Activated T-cell treated with anti-CD3 and anti-CD28 coated beads for 4 hours (primary cell): ENCODE data around the gene SGIP1.
"Not testable (repeated sequence)": the region's sequence is repeated elsewhere in the genome, so short reads cannot be mapped to it uniquely, and the experiment has no call there.

Experiments
- DNase-seq: peaks from one replicate; pipeline ENCODE4 v3.0.0-alpha.2; 2020

Gene SGIP1

GRCh38 chr1:66778266-66778665 is 244.3 kb downstream of the SGIP1 start:
- DNase-seq = no peak

GRCh38 chr1:66778969-66779368 is 245.0 kb downstream of the SGIP1 start:
- DNase-seq = no peak

GRCh38 chr1:66779475-66780078 is 245.6 kb downstream of the SGIP1 start:
- no peak for DNase-seq

- not testable (repeated sequence) for DNase-seq
Observed at GRCh38 chr1:66785800-66786199, 251.8 kb downstream of the SGIP1 start.

GRCh38 chr1:66787641-66788040 is 253.7 kb downstream of the SGIP1 start:
- DNase-seq = no peak

GRCh38 chr1:66788231-66788939 is 254.4 kb downstream of the SGIP1 start:
- DNase-seq = peak; percentile 55

- no peak for DNase-seq
Observed at GRCh38 chr1:66791621-66792610, 258.0 kb downstream of the SGIP1 start.

- DNase-seq = not testable (repeated sequence)
Observed at GRCh38 chr1:66795839-66796238, 261.9 kb downstream of the SGIP1 start.
